GM23338 (cell line): ENCODE data around the gene ZACN. TPM values are rescaled to one million over a fixed set of nuclear protein-coding genes. Genes with fewer than 3 reads are reported as not detected.

Experiments used
- ATAC-seq: fragments of 200-7000 bp; cut with Tn5 transposase; 3 replicates; pipeline ENCODE4 v1.9.1; 2020
- DNase-seq: peaks from one replicate; pipeline ENCODE4 v3.0.0-alpha.2; 2015; ENCODE audit warnings: low spot score
- H2AFZ ChIP-seq: fragments of 200-600 bp; sonication (generic); 2 replicates; pipeline ENCODE4 v1.8.0; 2016; ENCODE audit warnings: antibody characterized with exemption, mild to moderate bottlenecking, moderate library complexity
- H3F3A ChIP-seq: fragments of 200-600 bp; sonication (generic); replicated peaks from 2 replicates; pipeline ENCODE4 v1.8.0; 2017; ENCODE audit warnings: antibody characterized with exemption, mixed run types, low read depth
- H3K27ac ChIP-seq: fragments of 200-600 bp; sonication (generic); 2 replicates; pipeline ENCODE4 v1.6.1; 2016; ENCODE audit warnings: low read depth
- H3K27me3 ChIP-seq: fragments of 200-600 bp; sonication (generic); 2 replicates; pipeline ENCODE4 v1.8.0; 2016; ENCODE audit warnings: mild to moderate bottlenecking, mixed run types, moderate library complexity; ENCODE audit not compliant: insufficient read depth
- H3K36me3 ChIP-seq: fragments of 200-600 bp; sonication (generic); 2 replicates; pipeline ENCODE4 v1.8.0; 2016; ENCODE audit warnings: mild to moderate bottlenecking; ENCODE audit not compliant: insufficient read depth
- H3K4me1 ChIP-seq: fragments of 200-600 bp; sonication (generic); 2 replicates; pipeline ENCODE4 v1.8.0; 2016; ENCODE audit warnings: mild to moderate bottlenecking, moderate library complexity; ENCODE audit not compliant: insufficient read depth
- H3K4me2 ChIP-seq: fragments of 200-600 bp; sonication (generic); 2 replicates; pipeline ENCODE4 v1.7.1; 2017; ENCODE audit warnings: mixed run types
- H3K4me3 ChIP-seq: fragments of 200-600 bp; sonication (generic); 2 replicates; pipeline ENCODE4 v1.6.1; 2016; ENCODE audit warnings: mixed run types
- H3K79me2 ChIP-seq: fragments of 200-600 bp; sonication (generic); replicated peaks from 2 replicates; pipeline ENCODE4 v1.8.0; 2017; ENCODE audit warnings: mild to moderate bottlenecking; ENCODE audit not compliant: insufficient read depth
- H3K9me2 ChIP-seq: fragments of 200-600 bp; sonication (generic); 2 replicates; pipeline ENCODE4 v1.8.0; 2017; ENCODE audit not compliant: insufficient read depth
- H4K20me1 ChIP-seq: fragments of 200-600 bp; sonication (generic); replicated peaks from 2 replicates; pipeline ENCODE4 v1.8.0; 2017; ENCODE audit warnings: mild to moderate bottlenecking; ENCODE audit not compliant: insufficient read depth
- H3K27ac Mint-ChIP-seq: 2 replicates; pipeline ENCODE4 v1.8.0; 2020; ENCODE audit warnings: inconsistent platforms, mild to moderate bottlenecking, moderate library complexity, mixed read lengths
- H3K27me3 Mint-ChIP-seq: 3 replicates; pipeline ENCODE4 v1.8.0; 2022; ENCODE audit warnings: low read depth, mild to moderate bottlenecking, moderate library complexity, mixed read lengths, inconsistent platforms; ENCODE audit not compliant: insufficient read depth, poor library complexity
- H3K36me3 Mint-ChIP-seq: 3 replicates; pipeline ENCODE4 v1.8.0; 2021; ENCODE audit warnings: low read depth, mild to moderate bottlenecking, inconsistent platforms, moderate library complexity, mixed read lengths
- H3K4me1 Mint-ChIP-seq: 3 replicates; pipeline ENCODE4 v1.8.0; 2020; ENCODE audit warnings: mild to moderate bottlenecking, inconsistent platforms, mixed read lengths
- H3K4me3 Mint-ChIP-seq: 3 replicates; pipeline ENCODE4 v1.8.0; 2021; ENCODE audit warnings: moderate library complexity, mild to moderate bottlenecking, inconsistent platforms, mixed read lengths
- H3K9me3 Mint-ChIP-seq: 3 replicates; pipeline ENCODE4 v1.8.0; 2020; ENCODE audit warnings: moderate library complexity, mild to moderate bottlenecking, inconsistent platforms, mixed read lengths
- CREB1 ChIP-seq: fragments of 250-450 bp; sonication (Bioruptor Pico); IDR thresholded peaks from 2 replicates; pipeline ENCODE4 v1.5.0; 2020; ENCODE audit warnings: low read depth, mild to moderate bottlenecking, moderate library complexity
- CTCF ChIP-seq, 2 experiments: fragments of 200-600 bp in 1 of 2; sonication (generic) in 1 of 2; conservative IDR thresholded peaks; 2 replicates each; pipeline versions ENCODE4 v1.5.1 to v1.6.1; 2016 to 2017; ENCODE audit warnings: antibody characterized with exemption in 2 of 2, low read depth in 2 of 2, mild to moderate bottlenecking in 2 of 2, moderate library complexity in 1 of 2
- ETS1 ChIP-seq: IDR thresholded peaks from 2 replicates; pipeline ENCODE4 v1.6.1; 2016; ENCODE audit warnings: antibody characterized with exemption
- EZH2 ChIP-seq: fragments of 200-600 bp; sonication (generic); IDR thresholded peaks from one replicate; pipeline ENCODE4 v1.8.0; 2017; ENCODE audit warnings: antibody characterized with exemption, mild to moderate bottlenecking, low read depth; ENCODE audit not compliant: unreplicated experiment
- EZH2phosphoT487 ChIP-seq: fragments of 200-600 bp; sonication (generic); IDR thresholded peaks from one replicate; pipeline ENCODE4 v1.8.1; 2018; ENCODE audit warnings: antibody characterized with exemption; ENCODE audit not compliant: unreplicated experiment
- JUNB ChIP-seq: IDR thresholded peaks from one replicate; pipeline ENCODE4 v1.6.1; 2016; ENCODE audit warnings: antibody characterized with exemption; ENCODE audit not compliant: unreplicated experiment
- NANOG ChIP-seq: IDR thresholded peaks from 2 replicates; pipeline ENCODE4 v1.6.1; 2016; ENCODE audit warnings: antibody characterized with exemption, borderline replicate concordance
- POLR2AphosphoS5 ChIP-seq: IDR thresholded peaks from 2 replicates; pipeline ENCODE4 v1.6.1; 2016; ENCODE audit warnings: antibody characterized with exemption, low read depth
- REST ChIP-seq: IDR thresholded peaks from one replicate; pipeline ENCODE4 v1.6.1; 2018; ENCODE audit warnings: antibody characterized with exemption; ENCODE audit not compliant: unreplicated experiment
- STAT1 ChIP-seq: IDR thresholded peaks from one replicate; pipeline ENCODE4 v1.6.1; 2016; ENCODE audit warnings: antibody characterized with exemption; ENCODE audit not compliant: unreplicated experiment
- ZNF114 ChIP-seq: fragments of 250-450 bp; sonication (Bioruptor Pico); IDR thresholded peaks from 2 replicates; pipeline ENCODE4 v1.5.0; 2020; ENCODE audit warnings: mild to moderate bottlenecking, moderate library complexity
- ZNF331 ChIP-seq: fragments of 250-450 bp; sonication (Bioruptor Pico); IDR thresholded peaks from 2 replicates; pipeline ENCODE4 v1.5.0; 2020; ENCODE audit warnings: low read depth, mild to moderate bottlenecking, moderate library complexity
- ZNF462 ChIP-seq: fragments of 250-450 bp; sonication (Bioruptor Pico); IDR thresholded peaks from 2 replicates; pipeline ENCODE4 v1.5.0; 2020; ENCODE audit warnings: mild to moderate bottlenecking, moderate library complexity
- polyA plus RNA-seq: library from polyadenylated mRNA; unstranded; fragments of >200 nt; fragmentation: Nextera tagmentation; extraction: Ambion mirVana; gene quantifications from 2 replicates; pipeline ENCODE4 v1.2.1, GENCODE V29; 2016
- total RNA-seq: library from RNA; depleted of rRNA; stranded (reverse); fragments of >200 nt; shearing (Covaris generic); gene quantifications from 2 replicates; pipeline ENCODE4 v1.2.3, GENCODE V29; 2014

Gene ZACN
- total and polyA plus RNA-seq, 2 experiments from 2014 or later, result 0.47 TPM; not detected in 1

GRCh38 chr17:76089680-76090516 lies 10.9 kb downstream of the ZACN start:
- TF ChIP-seq STAT1 (no peak), EZH2phosphoT487 (no peak), ZNF462 (CRISPR knock-in tag) (no peak), POLR2AphosphoS5 (no peak), ZNF114 (no peak), EZH2 (no peak), ZNF331 (CRISPR knock-in tag) (no peak), NANOG (no peak), REST (no peak), JUNB (no peak), ETS1 (no peak), CREB1 (CRISPR knock-in tag) (no peak), CTCF (conservative IDR thresholded peaks at IDR 0.05; ENCODE audit: low read depth in 2 of 2) (no peak)
- Mint-ChIP-seq H3K9me3 (no peaks in the 10 kb centered on the region), H3K4me1 (no peaks in the 10 kb centered on the region), H3K36me3 (peaks cover 65% of the 10 kb centered on the region), H3K4me3 (no peak overlapping the region), H3K27me3 (peaks cover 7% of the 10 kb centered on the region), H3K27ac (no peak overlapping the region)
- Histone ChIP-seq H3K27me3 (no peaks in the 10 kb centered on the region), H3F3A (no peaks in the 10 kb centered on the region), H3K4me1 (no peaks in the 10 kb centered on the region), H3K36me3 (peaks cover 4% of the 10 kb centered on the region; the same call in 1 of the 2 replicates), H2AFZ (no peak overlapping the region), H3K79me2 (no peaks in the 10 kb centered on the region), H4K20me1 (no peaks in the 10 kb centered on the region), H3K27ac (no peak overlapping the region), H3K9me2 (no peaks in the 10 kb centered on the region), H3K4me2 (no peak overlapping the region), H3K4me3 (no peak overlapping the region)
- DNase-seq (no peak), ATAC-seq (no peak)
